Measurements from ENCODE around the gene GPS2.
A peak's percentile ranks its signal among the peaks of the same experiment; 100 is the strongest.

Gene GPS2

DNA sequence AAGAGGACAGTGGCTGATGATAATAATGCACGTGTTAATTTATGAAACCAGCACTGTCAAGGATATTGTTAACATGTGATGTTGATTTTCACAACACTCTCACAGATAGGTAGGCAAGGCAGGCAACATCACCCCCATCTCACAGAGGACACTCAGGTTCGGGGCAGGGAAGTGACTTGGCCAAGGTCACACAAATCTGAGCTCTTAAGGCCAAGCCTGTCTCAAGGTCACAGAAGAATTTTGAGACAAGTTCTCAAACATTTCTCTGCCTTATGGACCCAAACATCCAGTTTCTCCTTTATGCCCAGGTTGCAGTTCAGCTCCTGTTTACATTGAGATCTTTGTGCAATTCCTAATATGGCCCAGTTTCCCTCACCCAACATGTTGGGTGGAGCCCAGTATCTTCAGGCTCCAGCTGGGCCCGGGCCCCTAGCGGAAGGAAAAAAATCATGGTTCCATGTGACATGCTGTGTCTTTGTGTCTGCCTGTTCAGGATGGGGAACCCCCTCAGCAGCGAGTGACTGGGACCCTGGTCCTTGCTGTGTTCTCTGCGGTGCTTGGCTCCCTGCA, 32.3 kb downstream of the GPS2 start:
- H3K36me3 ChIP-seq (ENCODE audit: insufficient read depth, low read length): no peaks in the 10 kb centered on the region
- H3K27ac ChIP-seq (ENCODE audit: low read depth, low read length, poor library complexity, severe bottlenecking): no peak overlapping the region
- H3K9me3 ChIP-seq (ENCODE audit: low read length): no peaks in the 10 kb centered on the region
- H3K79me2 ChIP-seq (ENCODE audit: insufficient read depth, low read length): no peaks in the 10 kb centered on the region
- H3F3A ChIP-seq (ENCODE audit: insufficient read depth, low read length): no peaks in the 10 kb centered on the region
- H3K27me3 ChIP-seq (ENCODE audit: insufficient read depth, low read length): 0 out of 2 replicates have a peak, but pooled peaks cover 7% of the 10 kb centered on the region
- no peak overlapping the region for H2AFZ ChIP-seq (ENCODE audit: low read length)
- no peak overlapping the region for H3K9ac ChIP-seq (ENCODE audit: low read length)
- H3K4me3 ChIP-seq (ENCODE audit: low read depth, low read length, poor library complexity, severe bottlenecking): no peak overlapping the region
- no peak overlapping the region for H3K4me2 ChIP-seq (ENCODE audit: low read length)
- TF ChIP-seq, protein P1, sequence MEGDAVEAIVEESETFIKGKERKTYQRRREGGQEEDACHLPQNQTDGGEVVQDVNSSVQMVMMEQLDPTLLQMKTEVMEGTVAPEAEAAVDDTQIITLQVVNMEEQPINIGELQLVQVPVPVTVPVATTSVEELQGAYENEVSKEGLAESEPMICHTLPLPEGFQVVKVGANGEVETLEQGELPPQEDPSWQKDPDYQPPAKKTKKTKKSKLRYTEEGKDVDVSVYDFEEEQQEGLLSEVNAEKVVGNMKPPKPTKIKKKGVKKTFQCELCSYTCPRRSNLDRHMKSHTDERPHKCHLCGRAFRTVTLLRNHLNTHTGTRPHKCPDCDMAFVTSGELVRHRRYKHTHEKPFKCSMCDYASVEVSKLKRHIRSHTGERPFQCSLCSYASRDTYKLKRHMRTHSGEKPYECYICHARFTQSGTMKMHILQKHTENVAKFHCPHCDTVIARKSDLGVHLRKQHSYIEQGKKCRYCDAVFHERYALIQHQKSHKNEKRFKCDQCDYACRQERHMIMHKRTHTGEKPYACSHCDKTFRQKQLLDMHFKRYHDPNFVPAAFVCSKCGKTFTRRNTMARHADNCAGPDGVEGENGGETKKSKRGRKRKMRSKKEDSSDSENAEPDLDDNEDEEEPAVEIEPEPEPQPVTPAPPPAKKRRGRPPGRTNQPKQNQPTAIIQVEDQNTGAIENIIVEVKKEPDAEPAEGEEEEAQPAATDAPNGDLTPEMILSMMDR (IDR thresholded peaks at IDR 0.05; ENCODE audit: low read length): no peak
- no peak for TF ChIP-seq EZH2 (IDR thresholded peaks at IDR 0.05; ENCODE audit: borderline replicate concordance, low read length)
- H3K9me2 ChIP-seq (ENCODE audit: low read depth, low read length): no peaks in the 10 kb centered on the region
- peaks cover 15% of the 10 kb centered on the region for H3K4me1 ChIP-seq (ENCODE audit: insufficient read depth, low read length, severe bottlenecking)
- H4K20me1 ChIP-seq (ENCODE audit: insufficient read depth, low read length): no peaks in the 10 kb centered on the region

DNA sequence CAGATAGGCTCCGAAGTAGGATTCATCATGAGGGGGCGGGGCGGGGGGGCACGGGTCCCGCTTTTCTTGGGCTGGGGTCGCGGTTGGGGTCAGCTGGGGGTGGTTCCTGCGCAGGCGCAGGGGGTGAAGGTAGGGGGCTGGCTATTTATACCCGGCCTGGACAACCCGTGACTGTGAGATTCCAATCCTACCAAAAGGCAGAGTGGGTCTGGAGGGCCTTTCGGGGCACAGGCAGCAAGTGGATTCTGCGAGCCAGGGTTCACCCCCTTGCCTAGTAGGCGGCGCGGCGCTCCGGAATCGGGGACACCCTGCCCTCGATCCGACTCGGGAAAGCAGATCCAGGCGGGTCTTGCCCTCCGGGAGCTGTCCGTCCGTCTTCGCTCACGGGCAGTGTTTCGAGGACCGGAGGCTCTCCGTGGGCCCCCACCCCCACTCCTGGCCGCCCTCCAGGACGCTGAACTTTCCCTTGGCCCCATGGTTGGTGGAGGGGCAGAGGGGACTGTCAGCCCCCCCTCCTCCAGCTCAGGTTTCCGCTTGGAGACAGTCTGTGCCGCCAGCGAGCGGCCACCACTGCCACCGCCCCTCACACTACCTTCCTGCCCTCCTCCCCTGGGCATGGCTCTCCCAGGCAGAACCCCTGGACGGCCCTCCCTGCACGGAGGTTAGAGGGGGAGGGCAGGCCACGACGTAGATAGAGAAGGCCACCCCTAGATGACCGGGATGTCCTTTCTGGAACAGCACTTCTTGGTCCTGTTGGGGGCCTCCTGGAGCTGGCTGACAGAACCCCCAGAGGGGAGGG, 33.0 kb downstream of the GPS2 start:
- Histone ChIP-seq H3K9me3 (ENCODE audit: low read length) (no peaks in the 10 kb centered on the region), H3K4me3 (ENCODE audit: low read depth, low read length, poor library complexity, severe bottlenecking) (peak overlapping the region; percentile 53), H4K20me1 (ENCODE audit: insufficient read depth, low read length) (no peaks in the 10 kb centered on the region), H3K4me1 (ENCODE audit: insufficient read depth, low read length, severe bottlenecking) (peaks cover 15% of the 10 kb centered on the region), H3K27me3 (ENCODE audit: insufficient read depth, low read length) (0 out of 2 replicates have a peak, but pooled peaks cover 7% of the 10 kb centered on the region), H3K36me3 (ENCODE audit: insufficient read depth, low read length) (no peaks in the 10 kb centered on the region), H2AFZ (ENCODE audit: low read length) (no peak overlapping the region), H3K9me2 (ENCODE audit: low read depth, low read length) (no peaks in the 10 kb centered on the region), H3K79me2 (ENCODE audit: insufficient read depth, low read length) (no peaks in the 10 kb centered on the region), H3K4me2 (ENCODE audit: low read length) (peak overlapping the region; percentile 80), H3F3A (ENCODE audit: insufficient read depth, low read length) (no peaks in the 10 kb centered on the region), H3K27ac (ENCODE audit: low read depth, low read length, poor library complexity, severe bottlenecking) (no peak overlapping the region), H3K9ac (ENCODE audit: low read length) (no peak overlapping the region)
- TF ChIP-seq EZH2 (IDR thresholded peaks at IDR 0.05; ENCODE audit: borderline replicate concordance, low read length): no peak
- TF ChIP-seq, protein P1 (IDR thresholded peaks at IDR 0.05; ENCODE audit: low read length): no peak

GRCh38 chr17:7281074-7281952, 33.8 kb downstream of the GPS2 start, which contains the start of gene SLC2A4:
SLC2A4 (plus strand) TSS chr17:7281718; CDS start chr17:7281935, 217 bp downstream.
- Histone ChIP-seq H2AFZ (ENCODE audit: low read length) (no peak within 1 kb of the TSS), H3K36me3 (ENCODE audit: insufficient read depth, low read length) (no peaks in the 10 kb centered on the region)
- TF ChIP-seq, protein P1 (IDR thresholded peaks at IDR 0.05; ENCODE audit: low read length): no peak
- no peak for TF ChIP-seq EZH2 (IDR thresholded peaks at IDR 0.05; ENCODE audit: borderline replicate concordance, low read length)

More at GRCh38 chr17:7281074-7281952, 33.8 kb downstream of the GPS2 start, which contains the start of gene SLC2A4:
- Histone ChIP-seq H3K27me3 (ENCODE audit: insufficient read depth, low read length) (0 out of 2 replicates have a peak, but pooled peaks cover 7% of the 10 kb centered on the region), H3K27ac (ENCODE audit: low read depth, low read length, poor library complexity, severe bottlenecking) (no peak within 1 kb of the TSS), H3K9me2 (ENCODE audit: low read depth, low read length) (no peaks in the 10 kb centered on the region), H3K9me3 (ENCODE audit: low read length) (no peaks in the 10 kb centered on the region), H3K9ac (ENCODE audit: low read length) (peak within 1 kb of the TSS; percentile 28; the same call in 1 of the 2 replicates), H4K20me1 (ENCODE audit: insufficient read depth, low read length) (no peaks in the 10 kb centered on the region), H3K4me3 (ENCODE audit: low read depth, low read length, poor library complexity, severe bottlenecking) (peak within 1 kb of the TSS; percentile 53), H3K4me2 (ENCODE audit: low read length) (peak within 1 kb of the TSS; percentile 80), H3K79me2 (ENCODE audit: insufficient read depth, low read length) (no peaks in the 10 kb centered on the region), H3K4me1 (ENCODE audit: insufficient read depth, low read length, severe bottlenecking) (peaks cover 15% of the 10 kb centered on the region), H3F3A (ENCODE audit: insufficient read depth, low read length) (no peaks in the 10 kb centered on the region)
